ENCODE data around the gene EIF3D.

The EIF3D gene

GRCh38 chr22:36464715-36465231 is 64.2 kb downstream of the EIF3D start:
- no peak for DNase-seq

- no peak for DNase-seq
These were observed 65.2 kb downstream of the EIF3D start for GRCh38 chr22:36463783-36464184.

- no peak for DNase-seq
These were observed 67.0 kb downstream of the EIF3D start for GRCh38 chr22:36461665-36462649.
